Measurements from ENCODE around the gene RICTOR.

The RICTOR gene

DNA sequence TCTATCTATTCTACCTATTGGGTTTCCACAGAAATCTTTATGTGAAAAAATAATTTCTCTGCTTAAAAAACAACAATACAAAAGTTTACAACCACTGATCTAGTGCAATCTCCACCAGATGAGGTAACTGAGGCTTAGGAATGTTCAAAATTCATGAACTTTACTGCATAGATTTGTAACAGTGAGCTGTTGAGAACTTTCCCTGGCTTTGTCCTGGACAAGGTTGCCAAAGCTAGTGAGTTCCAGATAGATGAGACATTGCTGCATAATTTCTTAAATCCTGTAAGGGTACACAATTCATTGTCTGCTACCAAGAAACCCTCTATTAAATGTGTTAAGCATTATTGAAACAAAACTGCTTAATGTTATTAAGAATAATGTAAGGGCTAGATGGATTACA is 125.7 kb downstream of the RICTOR start:
- no peak for TF ChIP-seq EZH2 (IDR thresholded peaks at IDR 0.05; ENCODE audit: borderline replicate concordance, low read length)
- TF ChIP-seq, protein P1, sequence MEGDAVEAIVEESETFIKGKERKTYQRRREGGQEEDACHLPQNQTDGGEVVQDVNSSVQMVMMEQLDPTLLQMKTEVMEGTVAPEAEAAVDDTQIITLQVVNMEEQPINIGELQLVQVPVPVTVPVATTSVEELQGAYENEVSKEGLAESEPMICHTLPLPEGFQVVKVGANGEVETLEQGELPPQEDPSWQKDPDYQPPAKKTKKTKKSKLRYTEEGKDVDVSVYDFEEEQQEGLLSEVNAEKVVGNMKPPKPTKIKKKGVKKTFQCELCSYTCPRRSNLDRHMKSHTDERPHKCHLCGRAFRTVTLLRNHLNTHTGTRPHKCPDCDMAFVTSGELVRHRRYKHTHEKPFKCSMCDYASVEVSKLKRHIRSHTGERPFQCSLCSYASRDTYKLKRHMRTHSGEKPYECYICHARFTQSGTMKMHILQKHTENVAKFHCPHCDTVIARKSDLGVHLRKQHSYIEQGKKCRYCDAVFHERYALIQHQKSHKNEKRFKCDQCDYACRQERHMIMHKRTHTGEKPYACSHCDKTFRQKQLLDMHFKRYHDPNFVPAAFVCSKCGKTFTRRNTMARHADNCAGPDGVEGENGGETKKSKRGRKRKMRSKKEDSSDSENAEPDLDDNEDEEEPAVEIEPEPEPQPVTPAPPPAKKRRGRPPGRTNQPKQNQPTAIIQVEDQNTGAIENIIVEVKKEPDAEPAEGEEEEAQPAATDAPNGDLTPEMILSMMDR (IDR thresholded peaks at IDR 0.05; ENCODE audit: low read length): no peak
- H3K9me3 ChIP-seq (ENCODE audit: low read length): no peaks in the 10 kb centered on the region
- H3F3A ChIP-seq (ENCODE audit: insufficient read depth, low read length): no peaks in the 10 kb centered on the region
- no peaks in the 10 kb centered on the region for H3K9me2 ChIP-seq (ENCODE audit: low read depth, low read length)
- H3K4me2 ChIP-seq (ENCODE audit: low read length): no peak overlapping the region
- H3K36me3 ChIP-seq (ENCODE audit: insufficient read depth, low read length): peaks cover 87% of the 10 kb centered on the region
- no peak overlapping the region for H3K4me3 ChIP-seq (ENCODE audit: low read depth, low read length, poor library complexity, severe bottlenecking)
- no peak overlapping the region for H3K27ac ChIP-seq (ENCODE audit: low read depth, low read length, poor library complexity, severe bottlenecking)
- no peak overlapping the region for H3K9ac ChIP-seq (ENCODE audit: low read length)
- H3K4me1 ChIP-seq (ENCODE audit: insufficient read depth, low read length, severe bottlenecking): no peaks in the 10 kb centered on the region
- no peaks in the 10 kb centered on the region for H4K20me1 ChIP-seq (ENCODE audit: insufficient read depth, low read length)
- no peak overlapping the region for H2AFZ ChIP-seq (ENCODE audit: low read length)
- H3K27me3 ChIP-seq (ENCODE audit: insufficient read depth, low read length): no peaks in the 10 kb centered on the region
- H3K79me2 ChIP-seq (ENCODE audit: insufficient read depth, low read length): no peaks in the 10 kb centered on the region

DNA sequence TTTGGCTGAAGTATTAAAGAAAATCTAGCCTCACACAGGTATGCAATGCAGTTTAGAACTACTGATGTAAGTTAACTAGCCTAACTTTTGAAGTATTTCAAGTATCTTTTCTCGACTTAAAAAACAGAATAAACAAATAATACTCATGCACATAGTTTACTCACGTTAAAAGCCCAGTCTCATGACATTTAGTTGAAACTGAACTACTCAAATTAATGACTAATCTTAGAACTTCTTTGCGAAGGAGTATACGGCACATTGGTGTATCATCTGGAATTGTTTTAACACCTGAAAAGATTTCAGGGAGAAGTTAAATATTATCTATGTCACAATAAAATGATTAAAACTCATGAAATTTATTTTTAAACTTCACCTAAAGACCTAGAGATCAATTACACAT is 129.9 kb downstream of the RICTOR start:
- H3K4me1 ChIP-seq (ENCODE audit: insufficient read depth, low read length, severe bottlenecking): no peaks in the 10 kb centered on the region
- H3K79me2 ChIP-seq (ENCODE audit: insufficient read depth, low read length): no peaks in the 10 kb centered on the region
- no peaks in the 10 kb centered on the region for H3K9me2 ChIP-seq (ENCODE audit: low read depth, low read length)
- no peak overlapping the region for H2AFZ ChIP-seq (ENCODE audit: low read length)
- no peaks in the 10 kb centered on the region for H3F3A ChIP-seq (ENCODE audit: insufficient read depth, low read length)
- H3K4me3 ChIP-seq (ENCODE audit: low read depth, low read length, poor library complexity, severe bottlenecking): no peak overlapping the region
- no peaks in the 10 kb centered on the region for H3K9me3 ChIP-seq (ENCODE audit: low read length)
- TF ChIP-seq, protein P1 (IDR thresholded peaks at IDR 0.05; ENCODE audit: low read length): no peak
- H3K9ac ChIP-seq (ENCODE audit: low read length): no peak overlapping the region
- H4K20me1 ChIP-seq (ENCODE audit: insufficient read depth, low read length): no peaks in the 10 kb centered on the region
- H3K36me3 ChIP-seq (ENCODE audit: insufficient read depth, low read length): peaks cover 67% of the 10 kb centered on the region
- no peaks in the 10 kb centered on the region for H3K27me3 ChIP-seq (ENCODE audit: insufficient read depth, low read length)
- H3K4me2 ChIP-seq (ENCODE audit: low read length): no peak overlapping the region
- no peak overlapping the region for H3K27ac ChIP-seq (ENCODE audit: low read depth, low read length, poor library complexity, severe bottlenecking)

- no peaks in the 10 kb centered on the region for H3K79me2 ChIP-seq (ENCODE audit: insufficient read depth, low read length)
- no peak overlapping the region for H2AFZ ChIP-seq (ENCODE audit: low read length)
- no peaks in the 10 kb centered on the region for H4K20me1 ChIP-seq (ENCODE audit: insufficient read depth, low read length)
- H3K9me3 ChIP-seq (ENCODE audit: low read length): no peaks in the 10 kb centered on the region
- no peak overlapping the region for H3K9ac ChIP-seq (ENCODE audit: low read length)
- no peak overlapping the region for H3K27ac ChIP-seq (ENCODE audit: low read depth, low read length, poor library complexity, severe bottlenecking)
- H3F3A ChIP-seq (ENCODE audit: insufficient read depth, low read length): no peaks in the 10 kb centered on the region
- H3K4me2 ChIP-seq (ENCODE audit: low read length): no peak overlapping the region
- TF ChIP-seq EZH2 (IDR thresholded peaks at IDR 0.05; ENCODE audit: borderline replicate concordance, low read length): no peak
- TF ChIP-seq, protein P1 (IDR thresholded peaks at IDR 0.05; ENCODE audit: low read length): no peak
- no peaks in the 10 kb centered on the region for H3K9me2 ChIP-seq (ENCODE audit: low read depth, low read length)
- H3K36me3 ChIP-seq (ENCODE audit: insufficient read depth, low read length): peaks cover 56% of the 10 kb centered on the region
- H3K4me3 ChIP-seq (ENCODE audit: low read depth, low read length, poor library complexity, severe bottlenecking): no peak overlapping the region
- no peaks in the 10 kb centered on the region for H3K27me3 ChIP-seq (ENCODE audit: insufficient read depth, low read length)
- H3K4me1 ChIP-seq (ENCODE audit: insufficient read depth, low read length, severe bottlenecking): no peaks in the 10 kb centered on the region
These were observed 132.3 kb downstream of the RICTOR start for GRCh38 chr5:38941912-38942311.
